IPS-15b (cell line): Measurements from ENCODE around the gene TRPM5.

Experiments
- H3K27me3 ChIP-seq: one replicate; pipeline ENCODE4 v1.6.1; 2013; ENCODE audit warnings: low read length; ENCODE audit not compliant: control insufficient read depth, insufficient read depth
- H3K36me3 ChIP-seq: one replicate; pipeline ENCODE4 v1.6.1; 2013; ENCODE audit warnings: low read length; ENCODE audit not compliant: control insufficient read depth, insufficient read depth
- H3K4me1 ChIP-seq: one replicate; pipeline ENCODE4 v1.6.1; 2013; ENCODE audit warnings: mild to moderate bottlenecking, low read length; ENCODE audit not compliant: control insufficient read depth, insufficient read depth
- H3K4me3 ChIP-seq: one replicate; pipeline ENCODE4 v1.5.1; 2013; ENCODE audit warnings: low read depth, low read length
- H3K9ac ChIP-seq: one replicate; pipeline ENCODE4 v1.6.1; 2013; ENCODE audit warnings: low read depth, mild to moderate bottlenecking, low read length
- H3K9me3 ChIP-seq: one replicate; pipeline ENCODE4 v1.6.1; 2013; ENCODE audit warnings: mild to moderate bottlenecking, low read length; ENCODE audit not compliant: control insufficient read depth, insufficient read depth

TRPM5 gene

GRCh38 chr11:2477254-2477653, 32.9 kb upstream of the TRPM5 start:
- Histone ChIP-seq H3K9me3 (no peaks in the 10 kb centered on the region), H3K9ac (no peak overlapping the region), H3K4me3 (no peak overlapping the region), H3K4me1 (no peaks in the 10 kb centered on the region), H3K36me3 (no peaks in the 10 kb centered on the region), H3K27me3 (peaks cover 12% of the 10 kb centered on the region)

DNA sequence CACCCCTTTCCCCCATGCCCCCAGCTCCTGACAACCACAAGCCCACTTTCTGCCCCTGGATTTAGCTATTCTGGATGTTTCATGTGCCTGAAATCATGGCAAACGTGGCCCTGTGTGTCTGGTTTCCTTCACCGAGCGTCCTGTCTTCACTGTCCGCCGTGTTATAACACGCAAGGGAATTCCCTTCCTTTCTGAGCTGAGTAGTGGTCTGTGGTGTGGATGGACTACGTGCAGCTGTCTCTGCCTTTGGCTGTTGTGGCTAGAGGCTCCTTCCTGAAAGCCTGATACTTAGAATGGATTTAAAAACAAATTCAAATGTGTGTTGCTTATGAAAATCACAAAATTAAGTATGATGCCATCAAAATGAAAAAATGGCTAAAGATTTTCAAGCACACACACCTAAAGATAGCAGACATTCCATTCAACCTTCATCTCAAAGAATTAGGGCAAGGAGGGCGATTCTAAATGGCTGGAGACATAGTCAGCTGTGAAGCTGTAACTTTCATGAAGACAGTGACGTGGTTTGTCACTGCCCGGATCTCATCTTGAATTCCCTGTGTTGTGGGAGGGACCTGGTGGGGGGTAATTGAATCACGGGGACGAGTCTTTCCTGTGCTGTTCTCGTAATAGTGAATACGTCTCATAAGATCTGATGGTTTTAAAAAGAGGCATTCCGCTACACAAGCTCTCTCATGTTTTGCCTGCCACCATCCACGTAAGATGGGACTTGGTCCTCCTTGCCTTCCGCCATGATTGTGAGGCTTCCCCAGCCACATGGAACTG, 31.0 kb upstream of the TRPM5 start:
- H3K9ac ChIP-seq = no peak overlapping the region
- H3K9me3 ChIP-seq = no peaks in the 10 kb centered on the region
- peaks cover 14% of the 10 kb centered on the region for H3K27me3 ChIP-seq
- no peaks in the 10 kb centered on the region for H3K4me1 ChIP-seq
- no peak overlapping the region for H3K4me3 ChIP-seq
- H3K36me3 ChIP-seq = no peaks in the 10 kb centered on the region

- H3K27me3 ChIP-seq = peaks cover 14% of the 10 kb centered on the region
Observed at GRCh38 chr11:2474059-2474901, 30.0 kb upstream of the TRPM5 start.

GRCh38 chr11:2473361-2474058, 29.2 kb upstream of the TRPM5 start:
- no peaks in the 10 kb centered on the region for H3K9me3 ChIP-seq
- peaks cover 14% of the 10 kb centered on the region for H3K27me3 ChIP-seq
- H3K36me3 ChIP-seq = no peaks in the 10 kb centered on the region
- no peaks in the 10 kb centered on the region for H3K4me1 ChIP-seq
- no peak overlapping the region for H3K4me3 ChIP-seq
- H3K9ac ChIP-seq = no peak overlapping the region

More at GRCh38 chr11:2474059-2474901, 30.0 kb upstream of the TRPM5 start:
- Histone ChIP-seq H3K9ac (no peak overlapping the region), H3K4me1 (no peaks in the 10 kb centered on the region), H3K36me3 (no peaks in the 10 kb centered on the region), H3K9me3 (no peaks in the 10 kb centered on the region), H3K4me3 (no peak overlapping the region)

DNA sequence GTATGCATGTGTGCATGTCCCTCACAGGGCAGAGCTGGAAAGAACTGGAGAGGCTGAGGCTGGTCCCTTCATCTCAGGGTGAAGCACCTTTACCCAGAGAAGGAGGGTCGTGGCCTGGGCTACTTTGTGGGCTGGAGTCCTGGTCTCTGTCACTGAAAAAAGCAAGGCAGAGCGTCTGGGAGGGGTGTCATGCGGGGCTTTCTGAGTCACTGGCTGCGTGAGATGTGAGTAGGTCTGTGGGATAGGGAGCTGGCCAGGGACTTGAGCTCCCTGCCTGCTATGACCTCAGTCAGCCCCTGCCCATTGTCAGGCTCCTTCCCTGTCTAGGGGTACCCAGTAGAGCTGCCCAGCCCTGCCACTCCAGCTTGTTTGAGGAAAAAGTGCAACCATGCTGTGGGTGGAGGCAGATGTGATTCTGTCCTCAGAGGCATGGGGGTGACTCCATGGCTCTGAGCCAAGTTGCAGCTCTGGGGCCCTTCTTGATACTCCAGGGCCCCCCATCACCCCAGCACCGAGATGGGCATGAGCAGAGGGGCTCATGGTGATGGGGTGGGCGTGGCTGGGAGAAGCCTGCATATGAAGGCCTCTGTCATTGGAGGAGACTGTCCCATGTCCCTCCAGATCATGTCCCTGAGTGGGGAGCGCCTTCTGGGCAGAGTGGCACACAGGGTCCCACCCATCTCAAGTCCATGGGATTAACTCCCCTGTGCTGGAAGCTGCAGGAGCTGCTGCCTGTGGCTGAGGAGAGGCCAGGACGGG, 28.3 kb upstream of the TRPM5 start:
- Histone ChIP-seq H3K9ac (no peak overlapping the region), H3K36me3 (no peaks in the 10 kb centered on the region), H3K27me3 (peaks cover 14% of the 10 kb centered on the region), H3K4me1 (no peaks in the 10 kb centered on the region), H3K4me3 (no peak overlapping the region), H3K9me3 (no peaks in the 10 kb centered on the region)

GRCh38 chr11:2471804-2472096, 27.4 kb upstream of the TRPM5 start:
- no peak overlapping the region for H3K4me3 ChIP-seq
- H3K9me3 ChIP-seq = no peaks in the 10 kb centered on the region
- H3K27me3 ChIP-seq = peaks cover 12% of the 10 kb centered on the region
- H3K36me3 ChIP-seq = no peaks in the 10 kb centered on the region
- H3K9ac ChIP-seq = no peak overlapping the region
- H3K4me1 ChIP-seq = no peaks in the 10 kb centered on the region

GRCh38 chr11:2471048-2471803, 26.9 kb upstream of the TRPM5 start:
- Histone ChIP-seq H3K4me3 (no peak overlapping the region), H3K27me3 (peaks cover 12% of the 10 kb centered on the region), H3K9ac (no peak overlapping the region), H3K4me1 (no peaks in the 10 kb centered on the region), H3K9me3 (no peaks in the 10 kb centered on the region), H3K36me3 (no peaks in the 10 kb centered on the region)

- Histone ChIP-seq H3K36me3 (no peaks in the 10 kb centered on the region), H3K4me3 (no peak overlapping the region), H3K9me3 (no peaks in the 10 kb centered on the region), H3K27me3 (peaks cover 10% of the 10 kb centered on the region), H3K4me1 (no peaks in the 10 kb centered on the region), H3K9ac (no peak overlapping the region)
Observed at GRCh38 chr11:2470495-2470894, 26.2 kb upstream of the TRPM5 start.

DNA sequence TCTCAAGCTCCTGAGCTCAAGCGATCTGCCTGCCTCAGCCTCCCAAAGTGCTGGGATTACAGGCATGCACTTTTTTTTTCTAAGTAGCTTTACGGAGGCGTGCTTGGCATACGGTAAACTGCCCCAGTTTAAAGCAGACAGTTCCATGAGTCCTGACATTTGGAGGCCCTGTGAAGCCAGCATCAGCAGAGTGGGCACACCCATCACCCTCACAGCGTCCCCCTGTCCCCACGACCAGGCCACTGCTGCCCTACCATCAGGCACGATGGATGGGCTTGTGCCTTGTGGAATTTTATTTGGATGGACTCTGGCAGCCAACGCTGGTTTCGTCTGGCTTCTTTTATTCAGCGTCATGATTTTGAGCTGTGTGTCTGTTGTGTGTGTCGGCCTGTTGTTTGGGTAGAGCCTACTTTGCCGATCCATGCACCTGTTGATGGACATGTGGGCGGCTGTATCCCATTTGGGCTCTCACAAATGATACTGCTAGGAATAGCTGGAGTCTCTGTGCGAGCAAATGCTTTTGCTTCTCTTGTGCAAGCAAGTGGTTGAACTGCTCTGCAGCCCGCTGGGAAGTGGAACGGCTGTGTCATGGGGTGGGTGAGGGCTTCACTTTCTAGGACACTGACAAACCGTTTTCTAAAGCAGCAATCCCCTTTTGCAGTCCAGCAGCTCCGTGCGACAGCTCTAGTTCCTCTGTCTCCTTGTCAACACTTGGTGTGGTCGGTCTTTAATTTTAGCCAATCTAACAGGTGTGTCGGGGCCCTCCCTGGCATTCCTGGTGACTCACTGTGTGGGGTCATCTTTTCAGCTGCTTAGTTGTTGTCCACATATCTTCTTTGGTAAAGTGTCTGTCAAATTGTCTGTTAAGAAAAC, 24.3 kb upstream of the TRPM5 start:
- no peak overlapping the region for H3K4me3 ChIP-seq
- no peak overlapping the region for H3K9ac ChIP-seq
- peaks cover 8% of the 10 kb centered on the region for H3K27me3 ChIP-seq
- no peaks in the 10 kb centered on the region for H3K36me3 ChIP-seq
- no peaks in the 10 kb centered on the region for H3K9me3 ChIP-seq
- H3K4me1 ChIP-seq = no peaks in the 10 kb centered on the region

DNA sequence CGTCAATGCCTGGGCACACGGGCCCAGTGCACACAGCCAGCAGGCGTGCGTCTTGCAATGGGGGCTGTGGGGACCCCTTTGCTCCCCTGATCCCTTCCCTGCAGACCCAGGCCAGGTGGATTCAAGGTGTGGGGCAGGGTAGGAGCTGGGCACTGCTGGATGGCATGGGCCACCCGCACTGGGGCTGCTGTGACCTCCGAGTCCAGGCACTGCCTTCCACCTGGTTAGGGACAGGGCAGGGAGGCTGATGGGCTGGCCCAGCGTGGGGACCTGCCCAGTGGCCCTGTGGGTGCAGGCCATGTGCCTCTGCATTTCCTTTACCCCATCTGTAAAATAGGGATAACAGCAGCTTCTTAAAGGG, 23.4 kb upstream of the TRPM5 start:
- Histone ChIP-seq H3K27me3 (peaks cover 8% of the 10 kb centered on the region), H3K4me3 (no peak overlapping the region), H3K9me3 (no peaks in the 10 kb centered on the region), H3K36me3 (no peaks in the 10 kb centered on the region), H3K4me1 (no peaks in the 10 kb centered on the region), H3K9ac (no peak overlapping the region)
